ENCODE measurements around the gene PPP1R37. TPM values are rescaled to one million over a fixed set of nuclear protein-coding genes. Genes with fewer than 3 reads are reported as not detected.
A peak's percentile ranks its signal among the peaks of the same experiment; 100 is the strongest.

Gene PPP1R37
- total RNA-seq, 1 donor, result 53.6 TPM

- TF ChIP-seq CTCF (IDR thresholded peaks at IDR 0.05; ENCODE audit: extremely low read depth, low read depth, low read length), result no peak
- peaks cover 100% of the 10 kb centered on the region for H3K79me2 ChIP-seq (ENCODE audit: insufficient read depth, low read length)
- no peaks in the 10 kb centered on the region for H3K27me3 ChIP-seq (ENCODE audit: insufficient read depth, low read length)
- H4K20me1 ChIP-seq (ENCODE audit: insufficient read depth, low read length), result peaks cover 92% of the 10 kb centered on the region
- no peak overlapping the region for H3K4me3 ChIP-seq (ENCODE audit: insufficient read depth, low read length)
- no peak for DNase-seq (ENCODE audit: insufficient read length, low spot score, missing footprints)
- no peaks in the 10 kb centered on the region for H3K9me3 ChIP-seq (ENCODE audit: low read depth, low read length)
- H3K4me1 ChIP-seq (ENCODE audit: insufficient read depth, low read length), result peaks cover 41% of the 10 kb centered on the region
- no peak overlapping the region for H2AFZ ChIP-seq (ENCODE audit: low read length)
- H3K36me3 ChIP-seq (ENCODE audit: insufficient read depth, low read length), result no peaks in the 10 kb centered on the region
- H3K27ac ChIP-seq (ENCODE audit: low read depth, low read length), result peak overlapping the region; percentile 94
- H3K4me2 ChIP-seq (ENCODE audit: insufficient read depth, low read length), result no peak overlapping the region
These were observed 6.7 kb downstream of the PPP1R37 start for GRCh38 chr19:45099467-45100191.

GRCh38 chr19:45100201-45100600, 7.2 kb downstream of the PPP1R37 start:
- no peak for DNase-seq (ENCODE audit: insufficient read length, low spot score, missing footprints)
- Histone ChIP-seq H2AFZ (ENCODE audit: low read length) (no peak overlapping the region), H4K20me1 (ENCODE audit: insufficient read depth, low read length) (peaks cover 92% of the 10 kb centered on the region), H3K4me2 (ENCODE audit: insufficient read depth, low read length) (no peak overlapping the region), H3K27me3 (ENCODE audit: insufficient read depth, low read length) (no peaks in the 10 kb centered on the region), H3K4me3 (ENCODE audit: insufficient read depth, low read length) (no peak overlapping the region), H3K36me3 (ENCODE audit: insufficient read depth, low read length) (no peaks in the 10 kb centered on the region), H3K9me3 (ENCODE audit: low read depth, low read length) (no peaks in the 10 kb centered on the region), H3K27ac (ENCODE audit: low read depth, low read length) (peak overlapping the region; percentile 17), H3K79me2 (ENCODE audit: insufficient read depth, low read length) (peaks cover 100% of the 10 kb centered on the region), H3K4me1 (ENCODE audit: insufficient read depth, low read length) (peaks cover 36% of the 10 kb centered on the region)
- TF ChIP-seq CTCF (IDR thresholded peaks at IDR 0.05; ENCODE audit: extremely low read depth, low read depth, low read length), result no peak

- DNase-seq (ENCODE audit: insufficient read length, low spot score, missing footprints), result no peak
- Histone ChIP-seq H3K4me1 (ENCODE audit: insufficient read depth, low read length) (peaks cover 36% of the 10 kb centered on the region), H4K20me1 (ENCODE audit: insufficient read depth, low read length) (peaks cover 91% of the 10 kb centered on the region), H3K27me3 (ENCODE audit: insufficient read depth, low read length) (no peaks in the 10 kb centered on the region), H3K27ac (ENCODE audit: low read depth, low read length) (peak overlapping the region; percentile 17), H3K36me3 (ENCODE audit: insufficient read depth, low read length) (no peaks in the 10 kb centered on the region), H3K4me2 (ENCODE audit: insufficient read depth, low read length) (no peak overlapping the region), H3K79me2 (ENCODE audit: insufficient read depth, low read length) (peaks cover 100% of the 10 kb centered on the region), H3K9me3 (ENCODE audit: low read depth, low read length) (no peaks in the 10 kb centered on the region), H3K4me3 (ENCODE audit: insufficient read depth, low read length) (no peak overlapping the region), H2AFZ (ENCODE audit: low read length) (no peak overlapping the region)
- TF ChIP-seq CTCF (IDR thresholded peaks at IDR 0.05; ENCODE audit: extremely low read depth, low read depth, low read length), result no peak
These were observed 7.9 kb downstream of the PPP1R37 start for GRCh38 chr19:45100846-45101252.

GRCh38 chr19:45101806-45102205, 8.8 kb downstream of the PPP1R37 start:
- H3K4me3 ChIP-seq (ENCODE audit: insufficient read depth, low read length), result no peak overlapping the region
- no peaks in the 10 kb centered on the region for H3K27me3 ChIP-seq (ENCODE audit: insufficient read depth, low read length)
- H3K79me2 ChIP-seq (ENCODE audit: insufficient read depth, low read length), result peaks cover 97% of the 10 kb centered on the region
- peaks cover 83% of the 10 kb centered on the region for H4K20me1 ChIP-seq (ENCODE audit: insufficient read depth, low read length)
- no peaks in the 10 kb centered on the region for H3K36me3 ChIP-seq (ENCODE audit: insufficient read depth, low read length)
- TF ChIP-seq CTCF (IDR thresholded peaks at IDR 0.05; ENCODE audit: extremely low read depth, low read depth, low read length), result no peak
- no peak overlapping the region for H3K4me2 ChIP-seq (ENCODE audit: insufficient read depth, low read length)
- H2AFZ ChIP-seq (ENCODE audit: low read length), result no peak overlapping the region
- H3K9me3 ChIP-seq (ENCODE audit: low read depth, low read length), result no peaks in the 10 kb centered on the region
- no peak overlapping the region for H3K27ac ChIP-seq (ENCODE audit: low read depth, low read length)
- no peak for DNase-seq (ENCODE audit: insufficient read length, low spot score, missing footprints)
- H3K4me1 ChIP-seq (ENCODE audit: insufficient read depth, low read length), result peaks cover 36% of the 10 kb centered on the region

All from osteoblast (primary cell).